Fibroblast of lung (primary cell): ENCODE data around the gene HPF1.

Experiments used
- CTCF ChIP-seq, 2 donors: IDR thresholded peaks in 1 of 2; conservative IDR thresholded peaks in 1 of 2; 1 replicate in 1 of 2; 2 replicates in 1 of 2; pipeline ENCODE4 v1.5.1; 2011 to 2012; ENCODE audit warnings: low read length in 2 of 2, control low read depth in 1 of 2, inconsistent platforms in 1 of 2, low read depth in 1 of 2, mild to moderate bottlenecking in 1 of 2
- EZH2 ChIP-seq: IDR thresholded peaks from 2 replicates; pipeline ENCODE4 v1.5.1; 2012; ENCODE audit warnings: low read length, control low read depth, mild to moderate bottlenecking; ENCODE audit errors: missing control alignments

DNA sequence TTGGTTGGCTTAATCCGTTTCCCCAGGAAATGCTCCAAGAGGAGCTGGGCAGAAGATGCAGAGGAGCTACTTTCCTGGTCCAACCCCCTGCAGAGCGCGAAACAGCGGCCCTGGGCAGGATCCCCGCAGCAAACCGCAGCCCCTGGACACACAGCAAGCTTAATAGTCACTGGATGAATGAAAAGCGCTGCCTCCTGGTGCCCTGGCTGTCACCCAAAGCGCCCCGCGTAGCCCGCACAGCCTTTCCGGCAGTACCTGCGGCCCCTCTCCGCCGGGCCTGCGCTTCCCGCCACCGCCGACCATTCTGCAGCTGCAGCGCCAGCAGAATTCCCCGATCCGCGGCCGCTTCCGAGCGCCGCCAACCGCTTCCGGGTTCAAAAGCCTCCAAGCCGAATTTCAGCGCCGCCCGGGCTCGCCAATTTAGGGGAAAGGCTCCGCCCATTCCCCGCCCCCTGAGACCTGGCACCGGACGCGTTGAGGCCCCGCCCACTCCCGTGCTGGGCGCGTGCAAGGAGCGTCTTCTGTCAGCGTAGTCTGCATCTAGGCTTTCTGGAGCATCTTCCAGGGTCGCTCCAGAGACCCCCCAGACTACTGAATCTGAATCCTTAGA is at the start of gene HPF1:
- TF ChIP-seq CTCF (conservative IDR thresholded peaks at IDR 0.05 in 1 of 2, IDR thresholded peaks at IDR 0.05 in 1 of 2; ENCODE audit: low read depth in 1 of 2, low read length in 2 of 2) (no peak), EZH2 (no peak)
